SH-SY5Y (cell line): ENCODE measurements around the gene KYAT1.

Experiments used
- GATA2 ChIP-seq: IDR thresholded peaks from 2 replicates; pipeline ENCODE4 v1.6.1; 2011; ENCODE audit warnings: mild to moderate bottlenecking, low read depth, low read length
- GATA3 ChIP-seq: IDR thresholded peaks from 2 replicates; pipeline ENCODE4 v1.6.1; 2011; ENCODE audit warnings: low read depth, mild to moderate bottlenecking, low read length, moderate library complexity

KYAT1 gene

DNA sequence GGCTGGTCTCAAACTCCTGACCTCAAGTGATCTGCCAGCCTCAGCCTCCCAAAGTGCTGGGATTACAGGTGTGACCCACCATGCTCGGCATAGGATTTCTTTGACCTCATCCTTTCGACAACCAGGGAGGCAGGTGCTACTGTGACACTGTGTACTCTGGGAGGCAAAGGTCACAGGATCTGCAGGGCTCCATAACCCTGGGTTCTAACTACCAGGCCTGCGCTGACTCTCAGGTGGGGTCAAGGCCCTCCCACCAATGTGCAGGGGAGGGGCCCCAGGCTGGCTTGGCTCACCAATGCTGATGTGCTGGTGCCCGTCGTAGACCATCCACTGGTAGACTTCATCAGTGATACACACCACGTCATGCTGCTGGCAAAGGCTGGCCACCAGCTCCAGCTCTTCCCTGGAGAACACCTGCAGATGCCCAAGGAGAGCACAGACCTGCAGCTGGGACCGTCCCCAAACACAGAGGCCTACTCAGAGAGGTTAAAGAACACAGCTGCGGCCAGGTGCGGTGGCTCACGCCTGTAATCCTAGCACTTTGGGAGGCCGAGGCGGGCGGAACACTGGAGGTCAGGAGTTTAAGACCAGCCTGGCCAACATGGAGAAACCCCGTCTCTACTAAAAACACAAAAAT is 45.1 kb downstream of the KYAT1 start:
- TF ChIP-seq GATA2 (no peak), GATA3 (no peak)

DNA sequence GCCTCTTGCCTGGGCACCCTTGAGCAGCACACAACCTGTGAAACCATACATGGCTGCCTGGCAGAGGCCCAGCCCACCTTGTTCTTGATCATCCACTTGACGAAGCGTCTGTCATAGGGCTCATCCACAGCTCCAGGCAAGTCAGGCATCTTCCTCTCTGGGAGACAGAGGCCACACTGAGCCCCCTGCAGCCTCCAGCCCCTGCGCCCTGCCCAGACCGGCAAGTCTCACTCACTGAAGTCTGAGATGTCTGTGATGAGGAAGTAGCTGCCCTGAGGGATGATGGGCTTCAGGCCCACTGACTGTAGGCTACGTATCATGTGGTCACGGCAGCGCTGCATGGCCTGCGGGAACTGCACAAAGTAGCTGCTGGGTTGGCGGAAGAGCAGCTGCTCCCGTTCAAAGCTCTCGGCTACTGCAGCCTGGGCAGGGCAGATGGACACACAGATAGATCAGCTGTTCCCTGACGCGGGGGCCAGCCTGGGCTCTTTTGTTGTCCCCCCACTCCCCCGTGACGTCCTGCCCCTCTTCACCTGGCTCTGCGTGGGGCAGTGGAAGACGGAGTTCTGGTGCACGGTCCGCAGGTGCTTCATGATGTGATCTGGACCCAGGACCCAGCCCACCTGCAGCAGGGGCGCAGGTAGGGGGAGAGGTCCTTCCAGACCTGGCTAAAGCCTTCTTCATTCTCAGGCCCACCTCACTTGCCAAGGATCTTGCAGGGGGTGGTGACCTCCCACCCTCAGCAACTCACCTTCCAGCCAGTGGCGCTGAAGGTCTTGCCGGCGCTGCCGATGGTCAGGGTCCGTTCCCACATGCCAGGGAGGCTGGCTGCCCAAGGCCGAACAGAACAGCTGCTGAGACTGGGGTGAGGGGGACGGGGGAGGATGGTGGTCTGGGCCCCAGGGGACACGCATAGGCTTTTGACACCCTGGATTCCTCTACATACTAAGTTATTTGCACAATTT is 46.2 kb downstream of the KYAT1 start:
- no peak for TF ChIP-seq GATA2
- TF ChIP-seq GATA3: no peak

DNA sequence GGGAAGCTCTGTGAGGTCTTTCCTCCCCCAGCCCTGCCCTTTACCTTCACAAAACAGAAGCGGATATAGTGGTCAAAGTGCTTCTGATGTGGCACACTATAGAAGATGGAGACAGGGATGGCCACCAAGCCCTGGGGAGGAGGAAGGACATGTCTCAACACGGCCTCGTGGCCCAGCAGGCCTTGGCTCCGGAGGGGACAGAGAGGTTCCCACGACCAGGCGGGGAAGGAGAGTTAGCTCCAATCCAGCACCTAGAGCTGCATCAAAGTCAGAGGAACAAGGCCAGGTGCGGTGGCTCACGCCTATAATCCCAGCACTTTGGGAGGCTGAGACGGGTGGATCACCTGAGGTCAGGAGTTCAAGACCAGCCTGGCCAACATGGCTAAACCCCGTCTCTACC is 48.1 kb downstream of the KYAT1 start:
- TF ChIP-seq GATA3 (no peak), GATA2 (no peak)

DNA sequence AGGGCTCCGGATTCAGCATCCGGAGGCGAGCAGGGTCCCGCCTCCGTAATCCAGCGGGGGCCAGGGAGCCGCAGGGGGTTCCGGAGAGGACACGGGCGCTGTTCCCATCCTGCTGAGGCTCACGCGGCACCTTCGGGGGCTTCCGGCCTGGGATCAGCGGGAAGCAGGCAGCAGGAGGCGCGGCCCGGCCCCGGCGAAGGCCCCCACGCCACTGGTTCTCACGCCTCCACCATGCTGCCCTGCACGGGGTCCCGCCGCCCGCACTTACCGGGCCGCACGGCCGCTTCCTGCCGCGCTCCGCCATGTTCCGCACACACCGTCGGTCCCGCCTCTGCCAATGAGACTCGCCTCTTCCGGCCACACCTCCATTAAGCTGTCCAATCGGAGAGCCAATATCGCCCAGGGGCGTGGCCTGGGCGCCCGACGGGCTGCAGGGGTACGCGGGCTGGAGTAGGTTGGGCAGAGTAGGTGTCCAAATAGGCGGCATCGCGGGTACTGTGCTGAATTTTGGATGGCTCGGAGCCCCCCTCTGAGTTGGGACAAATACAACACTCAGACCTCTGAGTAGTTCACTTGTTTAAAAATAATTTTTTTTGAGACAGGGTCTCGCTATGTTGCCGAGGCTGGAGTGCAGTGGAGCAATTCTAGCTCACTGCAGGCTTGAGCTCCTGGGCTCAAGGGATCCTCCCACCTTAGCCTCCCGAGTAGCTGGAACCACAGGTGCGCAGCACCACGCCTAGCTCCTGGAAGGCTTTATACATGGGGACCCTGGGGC is 52.1 kb downstream of the KYAT1 start, which contains the start of gene SPOUT1:
Gene SPOUT1 (minus strand): TSS at position 318 of the 775 bp plus-strand sequence. CDS start 14 bp downstream, at position 304.
- TF ChIP-seq GATA3: no peak
- TF ChIP-seq GATA2: no peak

DNA sequence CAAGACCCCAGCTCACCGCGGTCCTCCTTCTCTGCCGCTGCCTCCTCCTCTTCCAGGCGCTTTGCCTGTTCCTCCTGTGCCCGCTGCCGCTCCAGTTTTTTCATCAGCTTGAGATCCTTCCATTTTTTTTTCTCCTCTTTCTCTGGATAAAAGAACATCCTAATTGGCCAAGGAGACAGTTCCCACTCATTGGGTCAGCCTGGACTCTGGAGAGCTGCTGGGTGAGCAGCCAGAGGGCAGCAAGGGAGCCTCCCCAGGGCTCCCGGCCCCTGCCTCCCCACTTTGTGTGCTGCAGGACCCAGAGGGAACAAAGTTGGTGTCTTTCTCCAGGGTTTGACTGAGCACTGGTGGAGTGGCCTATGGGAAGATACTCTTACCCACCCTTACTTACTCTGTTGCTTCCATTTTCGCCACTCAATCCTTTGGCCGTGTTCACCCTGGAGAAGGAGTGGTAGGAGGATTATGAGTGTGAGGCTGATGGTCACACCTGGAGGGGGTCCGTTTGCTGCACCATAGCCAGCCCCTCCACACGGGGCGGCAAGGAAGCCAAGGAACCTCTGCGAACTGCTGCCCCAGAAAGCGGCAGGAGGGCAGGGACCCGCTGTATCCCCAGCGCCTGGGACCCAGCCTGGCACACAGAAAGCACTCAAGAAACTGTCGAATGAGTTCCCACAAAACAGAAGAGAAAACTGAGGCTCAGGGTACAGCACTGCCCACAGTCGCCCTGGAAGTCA is 52.9 kb downstream of the KYAT1 start:
- TF ChIP-seq GATA3 (no peak), GATA2 (no peak)

DNA sequence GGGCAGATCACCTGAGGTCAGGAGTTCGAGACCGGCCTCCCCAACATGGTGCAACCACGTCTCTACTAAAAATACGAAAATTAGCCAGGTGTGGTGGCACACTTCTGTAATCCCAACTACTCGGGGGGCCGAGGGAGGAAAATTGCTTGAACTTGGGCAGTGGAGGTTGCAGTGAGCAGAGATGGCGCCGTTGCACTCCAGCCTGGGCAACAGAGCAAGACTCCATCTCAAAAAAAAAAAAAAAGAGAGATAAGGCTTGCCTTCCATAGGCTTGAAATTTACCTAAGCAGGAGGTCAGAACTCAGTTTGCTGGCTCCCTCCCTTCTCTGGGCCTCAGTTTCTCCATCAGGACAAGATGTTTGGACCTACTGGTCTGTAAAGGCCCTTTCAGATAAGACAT is 53.5 kb downstream of the KYAT1 start:
- TF ChIP-seq GATA3 (no peak), GATA2 (no peak)

DNA sequence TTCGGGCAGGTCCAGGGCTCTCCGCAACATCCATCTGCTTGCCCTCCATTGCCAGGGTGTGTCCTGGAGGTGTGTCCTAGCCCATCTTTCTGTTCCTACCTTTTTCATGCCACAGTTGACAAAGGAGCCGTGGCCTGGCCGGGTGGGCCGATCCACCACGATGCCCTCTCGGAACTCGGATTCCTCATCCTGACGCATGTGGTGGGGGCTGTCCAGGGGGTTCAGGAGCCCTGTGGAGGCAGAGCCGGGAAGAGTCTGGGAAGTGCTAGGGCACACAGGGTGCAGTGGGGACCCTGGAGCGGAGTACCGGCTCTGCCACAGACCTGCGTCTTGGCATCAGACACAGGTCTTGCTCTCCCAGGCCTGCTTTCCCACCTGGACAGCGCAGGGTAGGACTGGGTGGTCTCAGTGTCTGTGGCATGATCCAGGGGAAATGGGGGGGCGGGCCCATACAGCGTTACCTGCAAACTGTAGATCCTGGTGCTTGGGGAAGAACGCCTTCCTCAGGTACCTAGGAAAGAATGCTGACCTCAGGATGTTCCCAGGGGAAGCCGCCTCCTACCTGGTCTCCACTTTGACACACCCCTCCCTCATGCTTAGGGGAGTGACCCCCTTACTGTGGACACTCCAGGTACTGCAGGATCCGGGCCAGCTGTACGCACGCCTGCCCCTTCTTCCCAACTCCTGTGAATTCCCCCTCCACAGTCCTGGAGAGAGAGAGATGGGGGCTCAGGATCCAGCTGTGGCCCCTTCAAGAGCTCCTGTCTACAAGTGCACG is 55.6 kb downstream of the KYAT1 start:
- TF ChIP-seq GATA2: no peak

DNA sequence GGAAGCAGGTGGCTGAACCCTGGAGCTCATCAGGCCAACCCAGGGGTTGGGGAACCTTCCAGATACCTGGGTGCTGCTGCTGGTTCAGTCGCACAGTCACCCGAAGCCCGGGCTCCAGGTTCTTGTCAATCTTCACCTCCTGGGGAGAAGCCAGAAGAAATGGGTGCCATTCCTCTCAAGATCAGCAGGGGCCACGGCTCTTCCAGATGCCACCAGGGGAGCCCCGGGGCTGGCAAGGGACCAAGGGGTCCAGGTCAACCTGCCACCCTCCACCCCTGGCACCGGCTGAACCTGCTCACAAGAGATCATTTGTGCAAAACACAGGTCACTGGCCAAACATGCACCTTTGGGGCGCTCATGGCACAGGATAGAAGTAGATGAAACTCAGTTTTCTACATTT is 56.8 kb downstream of the KYAT1 start:
- no peak for TF ChIP-seq GATA3
- no peak for TF ChIP-seq GATA2

DNA sequence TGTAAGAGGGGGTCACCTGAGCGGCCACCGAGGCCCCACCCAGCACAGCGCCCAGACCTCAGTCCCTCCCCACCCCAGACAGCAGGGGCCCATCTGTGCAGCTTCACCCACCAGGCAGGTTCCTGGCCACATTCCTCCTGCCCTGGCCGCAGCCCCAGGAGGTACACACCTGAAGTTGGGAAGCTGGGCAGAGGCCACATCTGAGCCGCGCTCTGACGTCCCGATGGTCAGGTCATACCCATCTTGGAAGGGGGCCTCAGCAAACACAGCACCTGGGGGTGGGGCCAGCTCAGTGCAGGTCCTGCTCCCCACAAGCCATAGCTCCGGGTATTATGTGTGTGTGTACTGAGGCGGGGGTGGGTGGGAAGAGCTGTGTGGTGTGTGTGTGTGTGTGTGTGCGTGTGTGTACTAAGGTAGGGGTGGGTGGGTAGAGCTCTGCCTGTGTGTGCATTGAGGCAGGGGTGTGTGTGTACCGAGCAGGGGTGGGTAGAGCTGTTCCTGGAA is 57.8 kb downstream of the KYAT1 start:
- no peak for TF ChIP-seq GATA3
- TF ChIP-seq GATA2: no peak

DNA sequence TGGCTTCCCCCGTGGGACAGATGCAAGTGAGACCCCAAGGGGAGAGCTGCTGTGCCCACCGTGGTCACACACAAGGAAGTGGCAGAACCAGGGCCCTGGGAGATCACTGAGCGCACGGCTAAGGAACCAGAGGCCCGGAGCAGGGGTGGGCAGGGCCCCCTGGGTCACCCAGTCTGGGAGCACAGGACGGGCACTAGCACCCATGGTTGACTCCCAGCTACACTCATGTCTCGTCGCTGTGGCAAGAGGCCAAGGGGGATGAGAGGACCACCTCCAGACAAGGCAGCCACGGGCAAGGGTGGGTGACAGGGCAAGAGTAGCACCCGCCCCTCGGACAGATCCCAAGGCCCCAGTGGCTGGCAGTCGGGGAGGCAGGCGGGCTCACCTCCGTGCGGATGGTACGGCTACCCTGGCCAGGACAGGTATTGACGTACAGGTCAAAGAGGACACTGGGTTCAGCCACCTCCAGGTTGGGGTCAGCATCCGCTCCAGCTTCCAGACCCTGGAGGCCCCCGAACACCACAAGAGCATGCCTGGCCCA is 58.3 kb downstream of the KYAT1 start:
- no peak for TF ChIP-seq GATA2
- TF ChIP-seq GATA3: no peak

DNA sequence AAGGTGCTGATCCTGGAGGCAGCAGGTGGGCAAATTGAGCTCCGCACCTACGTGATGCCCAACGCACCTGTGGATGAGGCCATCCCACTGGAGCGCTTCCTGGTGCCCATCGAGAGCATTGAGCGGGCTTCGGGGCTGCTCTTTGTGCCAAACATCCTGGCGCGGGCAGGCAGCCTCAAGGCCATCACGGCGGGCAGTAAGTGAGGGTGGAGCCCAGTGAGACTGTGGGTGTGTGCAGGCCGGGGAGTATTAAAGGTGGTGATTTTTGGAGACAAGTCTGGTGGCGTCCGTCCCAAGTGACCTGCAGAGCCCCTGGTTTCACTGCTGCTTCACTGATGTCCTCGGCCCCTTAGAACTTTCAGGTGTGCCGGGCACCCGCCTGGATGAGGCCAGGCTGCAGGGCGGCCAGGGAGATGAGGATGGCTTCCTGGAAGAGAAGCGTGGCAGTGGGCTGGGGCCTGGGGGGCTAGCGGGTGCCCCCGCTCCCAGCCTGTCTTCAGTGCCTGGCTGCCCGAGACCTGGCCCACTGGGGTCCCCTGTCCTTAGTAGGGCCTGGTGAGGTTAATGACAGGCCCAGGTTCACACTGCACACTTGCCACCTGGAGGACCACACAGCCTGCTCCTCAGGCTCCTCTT is 59.2 kb downstream of the KYAT1 start:
- TF ChIP-seq GATA2 (no peak), GATA3 (no peak)
